A549 (cell line): Measurements from ENCODE around the gene C1QTNF3. TPM values are rescaled to one million over a fixed set of nuclear protein-coding genes. Genes with fewer than 3 reads are reported as not detected.

ENCODE experiments used
- ATAC-seq, 2 experiments: fragments of 200-7000 bp in 1 of 2; fragments of >200 bp in 1 of 2; cut with Nextera tagmentation in 1 of 2; cut with Tn5 transposase in 1 of 2; 3 replicates each; pipeline versions ENCODE4 v1.8.0 to v1.9.1; 2018 to 2020; ENCODE audit warnings: mild to moderate bottlenecking in 1 of 2, moderate library complexity in 1 of 2
- CTCF ChIA-PET: fragments of 300-600 bp; sonication (Branson Sonifier 250); formaldehyde crosslinking; extraction: SDS; loops from one replicate; lab custom pipeline; 2021; ENCODE audit warnings: antibody characterized with exemption, inconsistent platforms; lab: Yijun Ruan, JAX
- POLR2A ChIA-PET: fragments of 350-600 bp; formaldehyde crosslinking; extraction: SDS; loops from one replicate; lab custom pipeline; 2021; ENCODE audit warnings: antibody characterized with exemption, inconsistent platforms; lab: Yijun Ruan, JAX
- DNase-seq, 2 experiments: peaks; one replicate each; pipeline versions ENCODE4 v3.0.0 to v3.0.0-alpha.2; 2011 to 2016; ENCODE audit warnings: low read depth in 1 of 2, low spot score in 1 of 2
- FAIRE-seq: peaks from 2 replicates; lab custom pipeline; 2011; peaks lifted over from hg19 to GRCh38; lab: Jason Lieb, UNC
- H3K27ac ChIP-seq, 2 experiments: fragments of >200 bp; sonication (Bioruptor Twin); formaldehyde crosslinking; 3 replicates each; pipeline ENCODE4 v1.5.1; 2016 to 2017
- H3K4me1 ChIP-seq: fragments of >200 bp; sonication (Bioruptor Twin); formaldehyde crosslinking; 3 replicates; pipeline ENCODE4 v1.6.1; 2016
- H3K4me2 ChIP-seq: fragments of >200 bp; sonication (Bioruptor Twin); formaldehyde crosslinking; 3 replicates; pipeline ENCODE4 v1.6.1; 2016
- H3K4me3 ChIP-seq: fragments of >200 bp; sonication (Bioruptor Twin); formaldehyde crosslinking; 3 replicates; pipeline ENCODE4 v1.5.1; 2016
- H3K9me3 ChIP-seq: fragments of >200 bp; sonication (Bioruptor Twin); formaldehyde crosslinking; 3 replicates; pipeline ENCODE4 v1.6.1; 2016
- CBX2 ChIP-seq: fragments of 200-600 bp; sonication (generic); IDR thresholded peaks from 2 replicates; pipeline ENCODE4 v1.6.1; 2016; ENCODE audit warnings: low read depth, mild to moderate bottlenecking, borderline replicate concordance
- CHD4 ChIP-seq: fragments of 200-600 bp; sonication (generic); IDR thresholded peaks from 2 replicates; pipeline ENCODE4 v1.6.1; 2016; ENCODE audit warnings: antibody characterized with exemption, mild to moderate bottlenecking, borderline replicate concordance
- E2F6 ChIP-seq: IDR thresholded peaks from 2 replicates; pipeline ENCODE4 v1.6.1; 2012; ENCODE audit warnings: low read depth, borderline replicate concordance
- EHMT2 ChIP-seq: fragments of 200-600 bp; sonication (generic); IDR thresholded peaks from 2 replicates; pipeline ENCODE4 v1.6.1; 2016; ENCODE audit warnings: antibody characterized with exemption, low read depth, mild to moderate bottlenecking, moderate library complexity
- ESRRA ChIP-seq: fragments of 150-350 bp; IDR thresholded peaks from 2 replicates; pipeline ENCODE4 v1.6.1; 2014; ENCODE audit warnings: mild to moderate bottlenecking, low read length, borderline replicate concordance
- FOXS1 ChIP-seq: fragments of 250-450 bp; sonication (Bioruptor Pico); IDR thresholded peaks from 2 replicates; pipeline ENCODE4 v1.5.0; 2020; ENCODE audit warnings: mild to moderate bottlenecking, moderate library complexity
- HES2 ChIP-seq: fragments of >200 bp; sonication (Bioruptor Twin); formaldehyde crosslinking; IDR thresholded peaks from 2 replicates; pipeline ENCODE4 v1.6.1; 2016
- HOXA7 ChIP-seq: fragments of 250-450 bp; sonication (Bioruptor Pico); IDR thresholded peaks from 2 replicates; pipeline ENCODE4 v1.5.0; 2020; ENCODE audit warnings: mild to moderate bottlenecking, moderate library complexity
- KDM5A ChIP-seq: fragments of 200-600 bp; sonication (generic); IDR thresholded peaks from 2 replicates; pipeline ENCODE4 v1.6.1; 2016; ENCODE audit warnings: antibody characterized with exemption, mild to moderate bottlenecking
- MYC ChIP-seq: IDR thresholded peaks from 2 replicates; pipeline ENCODE4 v1.6.1; 2012; ENCODE audit warnings: mild to moderate bottlenecking, inconsistent platforms, low read length, improper control_type of control experiment, borderline replicate concordance
- NFE2L2 ChIP-seq: fragments of 150-350 bp; conservative IDR thresholded peaks from 2 replicates; pipeline ENCODE4 v1.6.1; 2014; ENCODE audit warnings: low read length
- NR3C1 ChIP-seq: fragments of >200 bp; sonication (Bioruptor Twin); formaldehyde crosslinking; IDR thresholded peaks from 3 replicates; pipeline ENCODE4 v1.6.1; 2017
- PBX3 ChIP-seq: IDR thresholded peaks from 2 replicates; pipeline ENCODE4 v1.6.1; 2012
- POLR2A ChIP-seq: IDR thresholded peaks from 2 replicates; pipeline ENCODE4 v1.6.1; 2012; ENCODE audit warnings: mild to moderate bottlenecking, low read length
- RARB ChIP-seq: fragments of 250-450 bp; sonication (Bioruptor Pico); IDR thresholded peaks from 2 replicates; pipeline ENCODE4 v1.8.0; 2021; ENCODE audit warnings: mild to moderate bottlenecking, moderate library complexity
- REST ChIP-seq: fragments of 200-600 bp; sonication (generic); IDR thresholded peaks from 2 replicates; pipeline ENCODE4 v1.6.1; 2016; ENCODE audit warnings: antibody characterized with exemption, mild to moderate bottlenecking, moderate library complexity
- RFX5 ChIP-seq: fragments of 450-650 bp; IDR thresholded peaks from 2 replicates; pipeline ENCODE4 v1.7.1; 2014; ENCODE audit warnings: antibody characterized with exemption, mild to moderate bottlenecking, moderate library complexity
- SMC3 ChIP-seq: fragments of >200 bp; sonication (Bioruptor Twin); formaldehyde crosslinking; IDR thresholded peaks from 3 replicates; pipeline ENCODE4 v1.6.1; 2018; ENCODE audit warnings: inconsistent platforms
- TP53 ChIP-seq: fragments of 250-450 bp; sonication (Bioruptor Pico); IDR thresholded peaks from 2 replicates; pipeline ENCODE4 v1.5.0; 2021; ENCODE audit warnings: mild to moderate bottlenecking, moderate library complexity
- USF2 ChIP-seq: fragments of 450-650 bp; IDR thresholded peaks from 2 replicates; pipeline ENCODE4 v1.6.1; 2014; ENCODE audit warnings: antibody characterized with exemption
- WGBS: methylation state at CpG from one replicate; pipeline ENCODE4 v1.1.6; 2017; ENCODE audit errors: missing lambda C conversion rate; 5-methylcytosine and 5-hydroxymethylcytosine counted together
- polyA plus RNA-seq, 4 experiments: library from polyadenylated mRNA; depleted of rRNA in 3 of 4; stranded (reverse); fragments of >200 nt; fragmentation: RNase III in 1 of 4; extraction: RNeasy Plus Mini Kit Qiagen cat#74134 plus additional on column Dnase treatment in 1 of 4; gene quantifications; 2 replicates in 3 of 4; 3 replicates in 1 of 4; pipeline ENCODE4 v1.2.3, GENCODE V29; 2011 to 2017
- TF ChIP-seq, protein P1 (sequence below): fragments of >200 bp; sonication (Bioruptor Twin); formaldehyde crosslinking; IDR thresholded peaks from 3 replicates; pipeline ENCODE4 v1.6.1; 2016

The C1QTNF3 gene
- polyA plus RNA-seq, 2 of the 4 experiments (the other 2 are of a cell fraction), result 0.26 to 1.4 TPM

GRCh38 chr5:33981408-33982162 is 61.4 kb downstream of the C1QTNF3 start:
- Histone ChIP-seq H3K4me1 (no peaks in the 10 kb centered on the region), H3K4me3 (no peak overlapping the region), H3K9me3 (no peaks in the 10 kb centered on the region), H3K27ac (no peak overlapping the region), H3K4me2 (no peak overlapping the region)
- TF ChIP-seq KDM5A, result no peak
- TF ChIP-seq, protein P1, sequence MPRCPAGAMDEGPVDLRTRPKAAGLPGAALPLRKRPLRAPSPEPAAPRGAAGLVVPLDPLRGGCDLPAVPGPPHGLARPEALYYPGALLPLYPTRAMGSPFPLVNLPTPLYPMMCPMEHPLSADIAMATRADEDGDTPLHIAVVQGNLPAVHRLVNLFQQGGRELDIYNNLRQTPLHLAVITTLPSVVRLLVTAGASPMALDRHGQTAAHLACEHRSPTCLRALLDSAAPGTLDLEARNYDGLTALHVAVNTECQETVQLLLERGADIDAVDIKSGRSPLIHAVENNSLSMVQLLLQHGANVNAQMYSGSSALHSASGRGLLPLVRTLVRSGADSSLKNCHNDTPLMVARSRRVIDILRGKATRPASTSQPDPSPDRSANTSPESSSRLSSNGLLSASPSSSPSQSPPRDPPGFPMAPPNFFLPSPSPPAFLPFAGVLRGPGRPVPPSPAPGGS, result no peak
- no peak for TF ChIP-seq USF2
- TF ChIP-seq REST, result no peak
- TF ChIP-seq TP53 (CRISPR knock-in tag), result no peak
- TF ChIP-seq CBX2, result no peak
- TF ChIP-seq NFE2L2, result no peak
- no peak for TF ChIP-seq POLR2A
- no peak for TF ChIP-seq NR3C1
- ATAC-seq (no peak), FAIRE-seq (no peak), DNase-seq (no peak)
- CTCF ChIA-PET, result interaction anchor here (0.8 to 2.1 kb wide), 3 partner anchors 11 to 546 kb away, joined by 3 to 12 read pairs (median 6); no protein-coding TSS in a partner anchor
- POLR2A ChIA-PET, result no interaction called here
- 72% methylated on average over 8 of the region's 8 CpGs for WGBS

DNA sequence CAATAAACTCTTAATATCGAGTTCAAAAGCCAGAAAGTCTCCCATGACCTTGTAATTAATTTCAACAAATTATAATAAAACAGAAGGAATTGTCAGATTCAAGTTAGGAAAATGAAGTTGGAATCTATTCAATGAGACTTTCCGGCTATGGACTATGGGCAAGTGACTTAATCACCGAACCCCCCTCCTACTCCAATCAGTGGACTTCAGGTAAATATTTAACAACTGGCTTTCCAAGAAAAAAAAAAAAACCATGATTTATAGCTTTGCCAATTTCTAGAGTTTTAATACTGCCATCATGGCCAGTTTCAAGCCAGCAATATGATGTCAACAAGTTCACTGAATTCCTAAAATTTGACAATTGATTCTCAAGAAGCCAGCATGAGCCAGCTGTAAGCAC is 63.0 kb downstream of the C1QTNF3 start:
- H3K4me3 ChIP-seq, result no peak overlapping the region
- ChIA-PET CTCF (interaction anchor here (3.3 kb wide), 1 partner anchor 10 kb away, joined by 18 read pairs; no protein-coding TSS in a partner anchor), POLR2A (no interaction called here)
- ATAC-seq (no peak), FAIRE-seq (no peak), DNase-seq (no peak)
- H3K27ac ChIP-seq, result no peak overlapping the region
- TF ChIP-seq EHMT2, result no peak
- TF ChIP-seq CBX2, result no peak
- TF ChIP-seq REST, result no peak
- TF ChIP-seq HES2, result no peak
- no peak for TF ChIP-seq RARB (CRISPR knock-in tag)
- no peak for TF ChIP-seq KDM5A
- no peak for TF ChIP-seq E2F6
- no peak for TF ChIP-seq ESRRA
- TF ChIP-seq POLR2A, result no peak
- no peak for TF ChIP-seq PBX3
- TF ChIP-seq HOXA7, result no peak
- no peak for TF ChIP-seq RFX5
- no peak for TF ChIP-seq FOXS1 (CRISPR knock-in tag)
- TF ChIP-seq CHD4, result no peak
- no peak for TF ChIP-seq SMC3
- no peak for TF ChIP-seq MYC
- 39% methylated on average over 3 of the region's 3 CpGs for WGBS
- no peaks in the 10 kb centered on the region for H3K4me1 ChIP-seq
- H3K4me2 ChIP-seq, result no peak overlapping the region
- H3K9me3 ChIP-seq, result no peaks in the 10 kb centered on the region
